ENCODE data around the gene GALNS. TPM values are rescaled to one million over a fixed set of nuclear protein-coding genes. Genes with fewer than 3 reads are reported as not detected.

Gene GALNS
- total RNA-seq (32.5 and 40.2 TPM in 2 replicates), polyA plus RNA-seq (21.8 and 23.2 TPM in 2 replicates), polyA minus RNA-seq (22.5 and 25.8 TPM in 2 replicates), Bru-seq, nascent RNA (percentile 44 among the genes with signal in this experiment), BruChase-seq, experiment 1, labeled RNA remaining after a 6-hour chase (percentile 65 among the genes with signal in this experiment), BruChase-seq, experiment 2, labeled RNA remaining after a 2-hour chase (percentile 58 among the genes with signal in this experiment)
- polyA plus RNA-seq (2011; cell fraction: cytosol; rRNA removed): 19.3 and 23.0 TPM in 2 replicates
- 35.1 and 45.6 TPM in 2 replicates for polyA plus RNA-seq (2011; cell fraction: nucleus; rRNA removed)
- polyA plus RNA-seq (2012): 33.4 and 52.4 TPM in 2 replicates
- 6.6 TPM for polyA minus RNA-seq (2011; cell fraction: cytosol; rRNA and poly(A)+ RNA removed)
- 22.9 and 28.4 TPM in 2 replicates for polyA minus RNA-seq (2011; cell fraction: nucleus; rRNA and poly(A)+ RNA removed)
- long read RNA-seq, full-length matches to known transcripts: 85 of 113 reads
- long read RNA-seq, partial matches to known transcripts: 9 of 113 reads
- long read RNA-seq, other reads (novel, unspliced or antisense): 19 of 113 reads

- Histone ChIP-seq H3K36me3 (ENCODE audit: control insufficient read depth in 2 of 2, extremely low read depth in 1 of 2, insufficient read depth in 2 of 2, low read length in 2 of 2) (peaks cover 0 to 20% of the 10 kb centered on the region in 2 experiments), H3K4me3 (replicated peaks in 1 of 3; ENCODE audit: insufficient read depth in 1 of 3, low read depth in 1 of 3, low read length in 3 of 3) (peak within 1 kb of the TSS; percentile 45 to 100 (median 72)), H3K27ac (ENCODE audit: insufficient read depth, low read depth, low read length) (peak within 1 kb of the TSS; percentile 1), H3K79me2 (ENCODE audit: control insufficient read depth, insufficient read depth, low read length) (peaks cover 4% of the 10 kb centered on the region), H4K20me1 (replicated peaks; ENCODE audit: control insufficient read depth, extremely low read depth, insufficient read depth, low read length) (no peaks in the 10 kb centered on the region), H3K27me3 (ENCODE audit: control insufficient read depth in 2 of 2, insufficient read depth in 2 of 2, low read length in 2 of 2) (no peaks in the 10 kb centered on the region), H2AFZ (ENCODE audit: low read depth, low read length) (peak within 1 kb of the TSS; percentile 53), H3K4me2 (ENCODE audit: insufficient read depth, low read length) (peak within 1 kb of the TSS; percentile 75), H3K9ac (replicated peaks; ENCODE audit: extremely low read depth, insufficient read depth, low read length) (peak within 1 kb of the TSS; percentile 57), H3K9me1 (replicated peaks; ENCODE audit: control insufficient read depth, extremely low read depth, insufficient read depth, low read length) (no peaks in the 10 kb centered on the region), H3K4me1 (ENCODE audit: control insufficient read depth, extremely low read depth, insufficient read depth, low read length) (peaks cover 4% of the 10 kb centered on the region), H3K9me3 (replicated peaks; ENCODE audit: control insufficient read depth, insufficient read depth, low read length) (no peaks in the 10 kb centered on the region)
- DNase-seq (ENCODE audit: low read depth, low spot score) (peak; percentile 96), FAIRE-seq (peak; percentile 94)
- ChIA-PET POLR2A (no interaction called here), CTCF (interaction anchor here (0.8 to 2.7 kb wide), 21 partner anchors 9 to 700 kb away, joined by 3 to 50 read pairs (median 5); partner anchors contain the start of genes APRT, PABPN1L, PIEZO1 and ZNF778)
- dilution Hi-C loops (cut with MboI; ENCODE audit: extremely low pct_ligation_motif_present, low sequenced_read_pairs) (no loop called here), intact Hi-C loops (cut with micrococcal nuclease) (loop anchor here (1.0 to 2.0 kb wide), 5 partner anchors 41 to 120 kb away; no protein-coding TSS in a partner anchor)
- no peak for TF ChIP-seq JUN (IDR thresholded peaks at IDR 0.05; ENCODE audit: borderline replicate concordance, insufficient read depth, insufficient read length, low read depth)
- no peak for TF ChIP-seq FOS (IDR thresholded peaks at IDR 0.05; ENCODE audit: borderline replicate concordance, insufficient read depth, low read length)
- peak; percentile 98 for TF ChIP-seq POLR2AphosphoS5 (IDR thresholded peaks at IDR 0.05; ENCODE audit: insufficient read depth, low read depth, low read length)
- no peak for TF ChIP-seq CTCF (IDR thresholded peaks at IDR 0.05; ENCODE audit: extremely low read depth in 1 of 2, insufficient read depth in 1 of 2, low read depth in 1 of 2, low read length in 2 of 2)
- TF ChIP-seq POLR2A (IDR thresholded peaks at IDR 0.05; ENCODE audit: low read depth, low read length): peak; percentile 90
- peak; percentile 99 for TF ChIP-seq MAX (IDR thresholded peaks at IDR 0.05; ENCODE audit: insufficient read depth, insufficient read length)
- peak; percentile 75 for TF ChIP-seq MYC (IDR thresholded peaks at IDR 0.05; ENCODE audit: low read depth, low read length)
- TF ChIP-seq EZH2 (IDR thresholded peaks at IDR 0.05; ENCODE audit: borderline replicate concordance, low read depth, low read length, severe bottlenecking): no peak
- BruUV-seq (replicated peaks): no TSS peak
These were observed at the start of gene GALNS, which contains the start of gene TRAPPC2L for GRCh38 chr16:88856828-88857727. Gene GALNS, minus strand, starts transcription at chr16:88856947. Its CDS starts 70 bp downstream, at chr16:88856877. Gene TRAPPC2L, plus strand, starts transcription at chr16:88857127. Its CDS starts 24 bp downstream, at chr16:88857151.
